Left ventricle myocardium inferior (tissue), 1 donor: Measurements from ENCODE around the gene DSE. TPM values are rescaled to one million over a fixed set of nuclear protein-coding genes. Genes with fewer than 3 reads are reported as not detected.

Experiments
- DNase-seq: peaks from one replicate; pipeline ENCODE4 v3.0.0-alpha.2; 2020
- H3K27ac ChIP-seq: fragments of 200-600 bp; replicated peaks from 2 replicates; pipeline ENCODE4 v1.8.0; 2021
- H3K27me3 ChIP-seq: fragments of 200-600 bp; 2 replicates; pipeline ENCODE4 v1.8.0; 2021; ENCODE audit warnings: low read depth
- H3K36me3 ChIP-seq: fragments of 200-600 bp; 2 replicates; pipeline ENCODE4 v1.8.0; 2021
- H3K4me1 ChIP-seq: fragments of 200-600 bp; 2 replicates; pipeline ENCODE4 v1.8.0; 2021
- H3K4me3 ChIP-seq: fragments of 200-600 bp; 2 replicates; pipeline ENCODE4 v1.8.0; 2021; ENCODE audit warnings: mild to moderate bottlenecking, moderate library complexity
- H3K9me3 ChIP-seq: fragments of 200-600 bp; replicated peaks from 2 replicates; pipeline ENCODE4 v1.8.0; 2021
- CTCF ChIP-seq: fragments of 200-600 bp; IDR thresholded peaks from 2 replicates; pipeline ENCODE4 v1.8.0; 2021; ENCODE audit warnings: antibody characterized with exemption, mild to moderate bottlenecking, borderline replicate concordance
- intact Hi-C: fragments of 100-400 bp; cut with micrococcal nuclease; formaldehyde crosslinking; loops from one replicate; pipeline ENCODE4 v1.11.0; 2022
- total RNA-seq: library from RNA; stranded (reverse); fragmentation: NEBNext Ultra II Directional; extraction: Animal tissue kit (Norgen Biotek cat#: 25700); gene quantifications from one replicate; pipeline ENCODE4 v1.2.1, GENCODE V29; 2021
- donor health status: DM: no; HTN: yes; CAD: no; lungs with severe emphysema.

Gene DSE
- total RNA-seq, 1 donor from 2014 or later: 14.0 TPM

- DNase-seq: no peak
- no peaks in the 10 kb centered on the region for H3K27me3 ChIP-seq
- H3K4me3 ChIP-seq: no peak overlapping the region
- no peaks in the 10 kb centered on the region for H3K36me3 ChIP-seq
- peak overlapping the region; percentile 52 for H3K27ac ChIP-seq
- intact Hi-C loops: no loop called here
- no peaks in the 10 kb centered on the region for H3K9me3 ChIP-seq
- peaks cover 43% of the 10 kb centered on the region for H3K4me1 ChIP-seq
- TF ChIP-seq CTCF: no peak
These were observed 41.5 kb downstream of the DSE start for GRCh38 chr6:116412270-116412669.

- no peak for DNase-seq
- no peak for TF ChIP-seq CTCF
- no peaks in the 10 kb centered on the region for H3K9me3 ChIP-seq
- H3K4me3 ChIP-seq: no peak overlapping the region
- no peak overlapping the region for H3K27ac ChIP-seq
- H3K36me3 ChIP-seq: no peaks in the 10 kb centered on the region
- H3K4me1 ChIP-seq: peaks cover 40% of the 10 kb centered on the region
- no peaks in the 10 kb centered on the region for H3K27me3 ChIP-seq
- intact Hi-C loops: no loop called here
These were observed 42.6 kb downstream of the DSE start for GRCh38 chr6:116413357-116413756.

- intact Hi-C loops: no loop called here
- TF ChIP-seq CTCF: no peak
- H3K4me3 ChIP-seq: no peak overlapping the region
- H3K27me3 ChIP-seq: no peaks in the 10 kb centered on the region
- no peak overlapping the region for H3K27ac ChIP-seq
- no peaks in the 10 kb centered on the region for H3K36me3 ChIP-seq
- DNase-seq: no peak
- H3K9me3 ChIP-seq: no peaks in the 10 kb centered on the region
- H3K4me1 ChIP-seq: peaks cover 19% of the 10 kb centered on the region
These were observed 46.9 kb downstream of the DSE start for GRCh38 chr6:116417661-116418060.

- H3K36me3 ChIP-seq: no peaks in the 10 kb centered on the region
- intact Hi-C loops: no loop called here
- no peak overlapping the region for H3K27ac ChIP-seq
- no peaks in the 10 kb centered on the region for H3K27me3 ChIP-seq
- no peak for TF ChIP-seq CTCF
- H3K4me1 ChIP-seq: peaks cover 16% of the 10 kb centered on the region
- no peaks in the 10 kb centered on the region for H3K9me3 ChIP-seq
- DNase-seq: no peak
- H3K4me3 ChIP-seq: no peak overlapping the region
These were observed 48.5 kb downstream of the DSE start for GRCh38 chr6:116419069-116419786.

GRCh38 chr6:116420341-116420740 lies 49.6 kb downstream of the DSE start:
- Histone ChIP-seq H3K27me3 (no peaks in the 10 kb centered on the region), H3K9me3 (no peaks in the 10 kb centered on the region), H3K4me1 (peaks cover 16% of the 10 kb centered on the region), H3K4me3 (no peak overlapping the region), H3K27ac (no peak overlapping the region), H3K36me3 (no peaks in the 10 kb centered on the region)
- no peak for DNase-seq
- TF ChIP-seq CTCF: no peak
- intact Hi-C loops: no loop called here
